ENCODE data around the gene PEX26. TPM values are rescaled to one million over a fixed set of nuclear protein-coding genes. Genes with fewer than 3 reads are reported as not detected.

PEX26 gene
- total RNA-seq, 4 donors from 2014 or later: 46.4 to 211 (median 93.4) TPM

DNA sequence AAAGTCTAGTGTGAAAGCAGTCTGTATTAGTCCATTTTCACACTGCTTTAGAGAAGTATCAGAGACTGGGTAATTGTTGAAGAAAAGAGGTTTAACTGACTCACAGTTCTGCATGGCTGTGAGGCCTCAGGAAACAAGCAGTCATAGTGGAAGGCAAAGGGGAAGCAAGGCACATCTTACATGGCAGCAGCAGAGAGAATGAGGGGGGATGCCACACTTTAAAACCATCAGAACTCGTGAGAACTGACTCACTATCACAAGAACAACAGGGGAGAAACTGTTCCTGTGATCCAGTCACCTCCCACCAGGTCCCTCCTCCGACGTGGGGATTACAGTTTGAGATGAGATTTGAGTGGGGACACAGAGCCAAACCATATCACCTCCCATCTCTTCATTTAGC, 19.0 kb downstream of the PEX26 start:
- no peaks in the 10 kb centered on the region for H3K27me3 ChIP-seq
- intact Hi-C loops (cut with DNase I; ENCODE audit: low total_unique reads) (no loop called here), in situ Hi-C loops (cut with MboI; ENCODE audit: low pct_ligation_motif_present in 1 of 4, low pct_unique_long_range_greater_than_20kb in 1 of 4, low sequenced_read_pairs in 3 of 4) (no loop called here)
- no peaks in the 10 kb centered on the region for H3K9me3 ChIP-seq
- no peak for DNase-seq
- WGBS, 2 donors (ENCODE audit: low coverage in 1 of 2): 65% methylated on average over 3 of the region's 3 CpGs; no CpG with 5 or more reads in 1 of the 2 donors
- no peak overlapping the region for H3K27ac ChIP-seq
- TF ChIP-seq, protein P1, sequence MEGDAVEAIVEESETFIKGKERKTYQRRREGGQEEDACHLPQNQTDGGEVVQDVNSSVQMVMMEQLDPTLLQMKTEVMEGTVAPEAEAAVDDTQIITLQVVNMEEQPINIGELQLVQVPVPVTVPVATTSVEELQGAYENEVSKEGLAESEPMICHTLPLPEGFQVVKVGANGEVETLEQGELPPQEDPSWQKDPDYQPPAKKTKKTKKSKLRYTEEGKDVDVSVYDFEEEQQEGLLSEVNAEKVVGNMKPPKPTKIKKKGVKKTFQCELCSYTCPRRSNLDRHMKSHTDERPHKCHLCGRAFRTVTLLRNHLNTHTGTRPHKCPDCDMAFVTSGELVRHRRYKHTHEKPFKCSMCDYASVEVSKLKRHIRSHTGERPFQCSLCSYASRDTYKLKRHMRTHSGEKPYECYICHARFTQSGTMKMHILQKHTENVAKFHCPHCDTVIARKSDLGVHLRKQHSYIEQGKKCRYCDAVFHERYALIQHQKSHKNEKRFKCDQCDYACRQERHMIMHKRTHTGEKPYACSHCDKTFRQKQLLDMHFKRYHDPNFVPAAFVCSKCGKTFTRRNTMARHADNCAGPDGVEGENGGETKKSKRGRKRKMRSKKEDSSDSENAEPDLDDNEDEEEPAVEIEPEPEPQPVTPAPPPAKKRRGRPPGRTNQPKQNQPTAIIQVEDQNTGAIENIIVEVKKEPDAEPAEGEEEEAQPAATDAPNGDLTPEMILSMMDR (IDR thresholded peaks at IDR 0.05): no peak
- TF ChIP-seq POLR2A (IDR thresholded peaks at IDR 0.05) (no peak), POLR2AphosphoS5 (IDR thresholded peaks at IDR 0.05) (no peak), EP300 (IDR thresholded peaks at IDR 0.05; ENCODE audit: low read depth) (no peak)
- H3K36me3 ChIP-seq: no peaks in the 10 kb centered on the region
- peaks cover 0 to 17% (median 11%) of the 10 kb centered on the region in 4 donors for H3K4me1 ChIP-seq
- no peak overlapping the region for H3K4me3 ChIP-seq

DNA sequence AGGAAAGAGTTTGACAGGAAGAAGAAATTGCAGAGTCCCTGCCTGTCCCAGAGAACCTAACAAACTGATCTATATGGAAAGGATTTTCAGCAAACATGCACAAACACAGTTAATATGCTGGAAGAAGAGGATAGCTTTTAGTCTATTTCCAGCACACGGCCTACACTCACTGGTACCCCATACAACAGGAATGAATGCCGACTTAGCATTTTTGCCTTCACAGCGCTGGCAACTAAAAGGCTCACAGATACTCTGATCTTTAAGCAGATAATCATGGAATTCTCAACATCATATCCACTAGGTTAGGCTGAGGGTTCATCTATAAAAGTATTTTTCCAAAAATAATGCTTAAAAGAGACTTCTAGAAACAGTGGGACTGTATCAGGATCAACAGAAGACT, 23.0 kb downstream of the PEX26 start:
- DNase-seq: no peak
- Histone ChIP-seq H3K4me3 (no peak overlapping the region), H3K36me3 (no peaks in the 10 kb centered on the region), H3K27me3 (peaks cover under 1% of the 10 kb centered on the region), H3K9me3 (no peaks in the 10 kb centered on the region), H3K27ac (no peak overlapping the region), H3K4me1 (no peaks in the 10 kb centered on the region)
- WGBS, 2 donors (ENCODE audit: low coverage in 1 of 2): 90 to 95% methylated on average over 2 to 3 of the region's 3 CpGs
- no peak for TF ChIP-seq POLR2AphosphoS5 (IDR thresholded peaks at IDR 0.05)
- no peak for TF ChIP-seq POLR2A (IDR thresholded peaks at IDR 0.05)
- TF ChIP-seq EP300 (IDR thresholded peaks at IDR 0.05; ENCODE audit: low read depth): no peak
- TF ChIP-seq, protein P1 (IDR thresholded peaks at IDR 0.05): no peak
- intact Hi-C loops (cut with DNase I; ENCODE audit: low total_unique reads): no loop called here
- in situ Hi-C loops (cut with MboI; ENCODE audit: low pct_ligation_motif_present in 1 of 4, low pct_unique_long_range_greater_than_20kb in 1 of 4, low sequenced_read_pairs in 3 of 4): no loop called here

DNA sequence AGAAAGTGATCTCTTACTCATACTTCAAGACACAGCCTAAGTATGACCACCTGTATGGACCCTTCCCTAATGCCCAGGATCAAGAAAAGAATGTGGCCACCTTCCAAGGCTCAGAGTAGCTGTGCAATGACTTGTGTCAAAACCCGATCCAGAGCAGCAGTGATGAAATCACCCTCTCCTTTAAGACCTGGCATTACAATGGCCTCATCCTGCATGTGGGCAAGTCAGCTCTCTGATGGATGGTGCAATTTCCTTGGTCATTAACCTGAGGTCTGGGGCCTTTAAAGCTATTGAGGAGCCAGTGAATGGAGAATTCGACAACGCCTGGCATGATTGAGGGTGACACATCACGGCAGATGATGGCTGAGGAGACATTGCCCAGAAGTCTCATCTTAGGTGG, 23.7 kb downstream of the PEX26 start:
- in situ Hi-C loops (cut with MboI; ENCODE audit: low pct_ligation_motif_present in 1 of 4, low pct_unique_long_range_greater_than_20kb in 1 of 4, low sequenced_read_pairs in 3 of 4): no loop called here
- no peak for TF ChIP-seq POLR2A (IDR thresholded peaks at IDR 0.05)
- TF ChIP-seq, protein P1 (IDR thresholded peaks at IDR 0.05): no peak
- no peak for TF ChIP-seq POLR2AphosphoS5 (IDR thresholded peaks at IDR 0.05)
- TF ChIP-seq EP300 (IDR thresholded peaks at IDR 0.05; ENCODE audit: low read depth): no peak
- Histone ChIP-seq H3K36me3 (no peaks in the 10 kb centered on the region), H3K27ac (no peak overlapping the region), H3K27me3 (peaks cover 3% of the 10 kb centered on the region), H3K4me3 (no peak overlapping the region), H3K9me3 (no peaks in the 10 kb centered on the region), H3K4me1 (no peaks in the 10 kb centered on the region)
- intact Hi-C loops (cut with DNase I; ENCODE audit: low total_unique reads): no loop called here
- DNase-seq: no peak
- WGBS, 2 donors (ENCODE audit: low coverage in 1 of 2): 96% methylated on average over 4 of the region's 4 CpGs; no CpG with 5 or more reads in 1 of the 2 donors

DNA sequence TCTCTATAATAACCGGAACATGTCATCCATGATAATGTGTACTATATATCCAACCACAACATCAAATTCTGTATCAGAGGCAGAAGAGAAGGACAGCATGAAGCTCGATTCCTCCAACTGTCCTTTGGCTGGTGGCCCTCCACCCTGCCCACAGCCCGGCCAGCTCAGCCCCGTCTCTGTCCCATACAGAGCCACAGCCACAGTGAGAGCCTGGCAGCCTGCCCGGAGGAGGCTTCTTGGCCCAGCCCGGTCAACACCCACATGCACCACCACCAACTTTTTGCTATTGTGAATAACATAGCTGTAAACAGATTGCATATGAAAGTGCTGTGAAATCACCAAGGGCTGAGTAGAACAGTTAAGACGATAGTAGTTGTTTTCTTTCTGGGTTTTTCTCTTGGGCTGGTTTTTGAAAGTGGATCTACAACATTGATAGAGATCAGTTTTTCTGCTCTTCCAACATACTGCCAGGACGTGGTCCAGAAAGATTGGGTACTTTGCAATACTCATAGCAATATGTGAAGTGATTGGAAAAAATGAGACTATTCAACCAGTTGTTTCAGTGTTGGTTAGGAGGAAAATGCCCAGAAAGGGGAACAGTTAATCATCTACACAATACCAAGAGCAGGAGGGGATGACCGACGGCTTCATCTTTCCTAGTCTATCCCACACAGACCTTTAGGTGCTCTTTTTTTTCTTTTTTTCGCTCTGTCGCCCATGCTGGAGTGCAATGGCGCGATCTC, 25.9 kb downstream of the PEX26 start:
- no peak for DNase-seq
- intact Hi-C loops (cut with DNase I; ENCODE audit: low total_unique reads): no loop called here
- no peak overlapping the region for H3K27ac ChIP-seq
- H3K4me3 ChIP-seq: no peak overlapping the region
- peaks cover 3% of the 10 kb centered on the region for H3K27me3 ChIP-seq
- WGBS, 2 donors (ENCODE audit: low coverage in 1 of 2): 89 to 98% methylated on average over 8 to 14 of the region's 14 CpGs
- TF ChIP-seq, protein P1 (IDR thresholded peaks at IDR 0.05): no peak
- no peak for TF ChIP-seq EP300 (IDR thresholded peaks at IDR 0.05; ENCODE audit: low read depth)
- no peak for TF ChIP-seq POLR2A (IDR thresholded peaks at IDR 0.05)
- TF ChIP-seq POLR2AphosphoS5 (IDR thresholded peaks at IDR 0.05): no peak
- no peaks in the 10 kb centered on the region for H3K36me3 ChIP-seq
- no peaks in the 10 kb centered on the region for H3K9me3 ChIP-seq
- no peaks in the 10 kb centered on the region for H3K4me1 ChIP-seq
- in situ Hi-C loops (cut with MboI; ENCODE audit: low pct_ligation_motif_present in 1 of 4, low pct_unique_long_range_greater_than_20kb in 1 of 4, low sequenced_read_pairs in 3 of 4): no loop called here

All from transverse colon (tissue), 4 donors.